ENCODE data around the gene MRPS23. TPM values are rescaled to one million over a fixed set of nuclear protein-coding genes. Genes with fewer than 3 reads are reported as not detected.

The MRPS23 gene
- total and polyA plus RNA-seq, 2 of the 13 experiments (the other 11 are each of a cell fraction or from before 2014, with no cell fraction given), result 63.2 to 181 TPM

GRCh38 chr17:57849874-57850754, at the start of gene MRPS23 (continued):
- TF ChIP-seq ZNF672 (CRISPR knock-in tag; IDR thresholded peaks at IDR 0.05) (peak; percentile 83; the same call in 1 of the 2 replicates), ZNF713 (CRISPR knock-in tag; IDR thresholded peaks at IDR 0.05) (peak; percentile 95; the same call in 1 of the 2 replicates), ZBTB10 (CRISPR knock-in tag; IDR thresholded peaks at IDR 0.05; ENCODE audit: borderline replicate concordance) (0 out of 2 replicates have a peak, but pooled peaks have one; percentile 28), ATM (IDR thresholded peaks at IDR 0.05; ENCODE audit: borderline replicate concordance) (no peak), FLYWCH1 (CRISPR knock-in tag; IDR thresholded peaks at IDR 0.05) (0 out of 2 replicates have a peak, but pooled peaks have one; percentile 14), ZFP62 (CRISPR knock-in tag; IDR thresholded peaks at IDR 0.05) (no peak), ZNF44 (CRISPR knock-in tag; IDR thresholded peaks at IDR 0.05) (peak; percentile 99), RBAK (CRISPR knock-in tag; IDR thresholded peaks at IDR 0.05) (peak; percentile 73; the same call in 1 of the 2 replicates), ZNF18 (CRISPR knock-in tag; IDR thresholded peaks at IDR 0.05; ENCODE audit: insufficient replicate concordance) (peak; percentile 89), AKNA (CRISPR knock-in tag; IDR thresholded peaks at IDR 0.05; ENCODE audit: borderline replicate concordance) (peak; percentile 94), ZBTB26 (CRISPR knock-in tag; IDR thresholded peaks at IDR 0.05; ENCODE audit: borderline replicate concordance) (peak; percentile 95), ZNF234 (CRISPR knock-in tag; conservative IDR thresholded peaks at IDR 0.05) (peak; percentile 94), SRY (CRISPR knock-in tag; IDR thresholded peaks at IDR 0.05) (peak; percentile 84), ARNTL (CRISPR knock-in tag; IDR thresholded peaks at IDR 0.05) (peak; percentile 94; the same call in 1 of the 2 replicates), ZBTB37 (CRISPR knock-in tag; IDR thresholded peaks at IDR 0.05) (0 out of 2 replicates have a peak, but pooled peaks have one; percentile 64), ZBTB7B (CRISPR knock-in tag; IDR thresholded peaks at IDR 0.05) (peak; percentile 82)

Data from HepG2 (cell line).